A673 (cell line): Measurements from ENCODE around the gene C19orf44.

Experiments
- CTCF ChIP-seq: fragments of 300-800, 200-600 bp; sonication (generic); conservative IDR thresholded peaks from 2 replicates; pipeline ENCODE4 v1.5.1; 2017; ENCODE audit warnings: low read depth, mild to moderate bottlenecking, antibody characterized with exemption, low read length, moderate library complexity, mixed read lengths
- EZH2 ChIP-seq: fragments of 200-600 bp; sonication (generic); IDR thresholded peaks from 2 replicates; pipeline ENCODE4 v1.6.1; 2017; ENCODE audit warnings: borderline replicate concordance, low read depth, mild to moderate bottlenecking, mixed read lengths, antibody characterized with exemption, low read length; ENCODE audit not compliant: poor library complexity, severe bottlenecking

- TF ChIP-seq CTCF = no peak
- TF ChIP-seq EZH2 = no peak
Measured at GRCh38 chr19:16495982-16496612, at the start of gene C19orf44, which contains the start of gene CALR3.
